ENCODE data around the gene SDCBP2.

DNA sequence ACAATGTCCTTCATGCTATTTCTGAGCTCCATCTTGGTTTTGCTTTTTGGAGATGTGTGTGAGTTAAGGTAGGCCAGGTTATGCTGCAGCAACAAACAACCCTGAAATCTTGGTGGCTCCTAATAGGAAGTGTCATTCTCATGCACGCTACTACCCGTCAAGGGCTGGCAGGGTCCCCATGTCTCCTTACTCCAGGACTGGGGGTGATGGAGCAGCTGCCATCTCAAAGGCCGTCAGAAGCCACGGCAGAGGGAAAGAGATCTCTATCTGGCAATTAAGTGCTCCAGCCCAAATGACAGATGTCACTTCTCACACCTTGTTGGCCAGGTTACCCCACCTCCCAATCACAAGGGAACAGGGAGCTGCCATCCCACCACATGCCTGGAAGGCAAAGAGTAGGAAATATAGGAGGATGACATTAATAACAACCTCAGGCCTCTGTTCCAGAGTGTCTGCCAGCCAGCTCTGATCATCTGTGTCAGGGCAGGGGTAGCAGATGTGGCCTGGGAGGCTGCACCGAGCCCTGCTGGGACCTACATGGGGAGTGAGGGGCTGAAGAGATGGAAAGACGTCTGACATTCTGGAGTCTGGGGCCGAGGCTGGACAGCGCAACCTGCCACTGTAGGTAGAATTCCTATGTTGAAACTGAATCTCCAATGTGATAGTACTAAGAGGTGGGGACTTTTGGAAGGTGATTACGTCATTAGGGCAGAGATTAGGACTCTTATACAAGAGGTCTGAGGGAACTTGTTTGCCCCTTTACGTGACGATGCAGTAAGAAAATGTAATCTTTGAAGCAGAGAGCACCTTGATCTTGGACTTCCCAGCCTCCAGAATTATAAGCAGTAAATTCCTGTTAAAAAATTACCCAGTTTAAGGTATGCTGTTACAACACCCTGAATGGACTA is 4.8 kb upstream of the SDCBP2 start:
- TF ChIP-seq CTCF (IDR thresholded peaks at IDR 0.05): no peak
- no peak for TF ChIP-seq POLR2A (IDR thresholded peaks at IDR 0.05)
